Natural killer cell (primary cell): ENCODE measurements around the gene ZFAND2A. TPM values are rescaled to one million over a fixed set of nuclear protein-coding genes. Genes with fewer than 3 reads are reported as not detected.
"Not testable (repeated sequence)": the region's sequence is repeated elsewhere in the genome, so short reads cannot be mapped to it uniquely, and the experiment has no call there.

Experiments
- ATAC-seq, 3 donors: fragments of 150-1000 bp in 2 of 3; fragments of 200-7000 bp in 1 of 3; cut with Tn5 transposase; 1 replicate in 1 of 3; 2 replicates in 2 of 3; pipeline ENCODE4 v1.10.0; 2021; ENCODE audit warnings: mild to moderate bottlenecking in 2 of 3, moderate library complexity in 2 of 3
- DNase-seq, 2 donors: peaks; one replicate each; pipeline versions ENCODE4 v3.0.0 to v3.0.0-alpha.2; 2013 to 2021; ENCODE audit warnings: mixed read lengths in 1 of 2
- H3K27ac ChIP-seq: one replicate; pipeline ENCODE4 v1.5.1; 2013; ENCODE audit warnings: mild to moderate bottlenecking, low read length
- H3K27me3 ChIP-seq: one replicate; pipeline ENCODE4 v1.6.1; 2013; ENCODE audit warnings: low read length; ENCODE audit not compliant: control insufficient read depth, insufficient read depth
- H3K36me3 ChIP-seq: one replicate; pipeline ENCODE4 v1.6.1; 2013; ENCODE audit warnings: low read length; ENCODE audit not compliant: control insufficient read depth, insufficient read depth
- H3K4me1 ChIP-seq: one replicate; pipeline ENCODE4 v1.6.1; 2013; ENCODE audit warnings: low read length; ENCODE audit not compliant: control insufficient read depth, insufficient read depth
- H3K4me3 ChIP-seq: one replicate; pipeline ENCODE4 v1.5.1; 2013; ENCODE audit warnings: low read length
- H3K9me3 ChIP-seq: one replicate; pipeline ENCODE4 v1.6.1; 2013; ENCODE audit warnings: low read length; ENCODE audit not compliant: control insufficient read depth, insufficient read depth
- H3K27ac Mint-ChIP-seq, 2 donors: one replicate each; pipeline ENCODE4 v1.8.0; 2022; ENCODE audit warnings: mild to moderate bottlenecking in 2 of 2, mixed read lengths in 2 of 2, moderate library complexity in 1 of 2
- H3K27me3 Mint-ChIP-seq, 2 donors: one replicate each; pipeline ENCODE4 v1.8.0; 2022; ENCODE audit warnings: low read depth in 2 of 2, mixed read lengths in 2 of 2
- H3K36me3 Mint-ChIP-seq: one replicate; pipeline ENCODE4 v1.8.0; 2022; ENCODE audit warnings: mixed read lengths
- H3K4me1 Mint-ChIP-seq, 2 donors: one replicate each; pipeline ENCODE4 v1.8.0; 2022; ENCODE audit warnings: mixed read lengths in 2 of 2
- H3K4me3 Mint-ChIP-seq: one replicate; pipeline ENCODE4 v1.8.0; 2022; ENCODE audit warnings: mild to moderate bottlenecking, moderate library complexity, mixed read lengths
- H3K9me3 Mint-ChIP-seq, 2 donors: one replicate each; pipeline ENCODE4 v1.8.0; 2022; ENCODE audit warnings: mixed read lengths in 2 of 2
- CTCF ChIP-seq: fragments of 200-600 bp; IDR thresholded peaks from one replicate; pipeline ENCODE4 v1.8.0; 2022; ENCODE audit warnings: antibody characterized with exemption
- WGBS: methylation state at CpG from one replicate; pipeline ENCODE4 v1.1.7; 2013; ENCODE audit warnings: missing lambda C conversion rate; ENCODE audit not compliant: insufficient coverage; 5-methylcytosine and 5-hydroxymethylcytosine counted together
- intact Hi-C: fragments of 100-400 bp; cut with micrococcal nuclease; formaldehyde crosslinking; loops from one replicate; pipeline ENCODE4 v1.14.2; 2022
- total RNA-seq, 4 donors: library from RNA; stranded (reverse); fragments of 120-200 nt in 1 of 4; gene quantifications; one replicate each; pipeline versions ENCODE4 v1.2.3 to v1.2.4, GENCODE V29; 2013 to 2022

Gene ZFAND2A
- total RNA-seq, 3 donors from 2014 or later (not counting 1 experiment from before 2014, with no cell fraction given), result 99.1 to 122 (median 106) TPM

GRCh38 chr7:1164436-1164835 is 4.4 kb upstream of the ZFAND2A start:
- Mint-ChIP-seq H3K4me1 (peaks cover 12 to 14% of the 10 kb centered on the region in 2 donors), H3K27me3 (no peaks in the 10 kb centered on the region), H3K9me3 (no peaks in the 10 kb centered on the region), H3K4me3 (no peak overlapping the region), H3K27ac (peak overlapping the region in 1 of 2 donors; percentile 7), H3K36me3 (no peaks in the 10 kb centered on the region)
- Histone ChIP-seq H3K4me1 (peaks cover 13% of the 10 kb centered on the region), H3K27me3 (no peaks in the 10 kb centered on the region), H3K36me3 (no peaks in the 10 kb centered on the region), H3K9me3 (no peaks in the 10 kb centered on the region), H3K4me3 (no peak overlapping the region), H3K27ac (no peak overlapping the region)
- no peak for DNase-seq
- ATAC-seq, result no peak
- intact Hi-C loops, result no loop called here
- TF ChIP-seq CTCF, result no peak
- 90% methylated on average over 7 of the region's 7 CpGs for WGBS

DNA sequence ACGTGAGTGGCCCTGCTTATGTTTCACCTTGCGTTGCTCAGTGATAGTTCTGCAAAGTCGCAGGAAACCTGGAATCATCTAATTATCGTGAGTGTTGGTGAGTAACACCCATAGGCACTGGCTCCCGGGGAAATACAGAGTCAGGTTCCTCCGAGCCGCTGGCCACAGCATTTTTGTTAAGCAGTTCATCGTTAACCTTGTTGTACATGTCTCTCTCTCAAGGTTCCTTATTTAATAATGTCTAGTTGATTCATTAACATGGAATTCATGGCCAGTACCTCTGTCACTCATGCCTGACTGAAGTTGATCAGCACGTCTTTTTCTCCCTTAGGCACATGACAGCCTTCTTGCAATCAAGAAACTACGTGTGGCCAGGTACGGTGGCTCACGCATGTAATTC is 3.1 kb upstream of the ZFAND2A start:
- Mint-ChIP-seq H3K4me1 (peaks cover 19 to 21% of the 10 kb centered on the region in 2 donors), H3K27me3 (no peaks in the 10 kb centered on the region), H3K4me3 (peak overlapping the region; percentile 25), H3K36me3 (no peaks in the 10 kb centered on the region), H3K27ac (no peak overlapping the region), H3K9me3 (no peaks in the 10 kb centered on the region)
- DNase-seq (no peak), ATAC-seq (no peak)
- no peak overlapping the region for H3K27ac ChIP-seq
- no peaks in the 10 kb centered on the region for H3K9me3 ChIP-seq
- intact Hi-C loops, result no loop called here
- peaks cover 22% of the 10 kb centered on the region for H3K4me1 ChIP-seq
- no peak overlapping the region for H3K4me3 ChIP-seq
- WGBS, result over 99% methylated on average over 12 of the region's 12 CpGs
- H3K36me3 ChIP-seq, result peaks cover 2% of the 10 kb centered on the region
- no peak for TF ChIP-seq CTCF
- no peaks in the 10 kb centered on the region for H3K27me3 ChIP-seq

DNA sequence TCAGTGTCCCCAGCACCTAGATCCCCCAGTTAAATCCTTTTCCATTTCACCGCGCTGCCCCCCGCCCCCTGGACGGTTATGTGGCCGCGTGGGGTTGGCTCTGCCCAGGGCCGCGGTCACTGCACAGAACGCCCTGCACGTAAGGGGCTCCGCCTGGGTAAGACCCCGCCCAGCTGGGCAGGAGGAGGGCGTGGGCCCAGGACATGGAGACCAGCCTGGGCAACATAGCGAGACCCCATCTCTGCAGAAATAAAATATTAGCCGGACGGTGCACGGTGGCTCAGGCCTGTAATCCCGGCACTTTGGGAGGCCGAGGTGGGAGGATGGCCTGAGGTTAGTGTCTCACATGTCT is 650 bp upstream of the ZFAND2A start:
- Mint-ChIP-seq H3K36me3 (no peaks in the 10 kb centered on the region), H3K4me3 (peak overlapping the region; percentile 79), H3K27ac (peak overlapping the region; percentile 85 to 89), H3K9me3 (no peaks in the 10 kb centered on the region), H3K4me1 (peaks cover 23% of the 10 kb centered on the region in 2 donors), H3K27me3 (no peaks in the 10 kb centered on the region)
- 26% methylated on average over 19 of the region's 19 CpGs for WGBS
- Histone ChIP-seq H3K4me3 (peak overlapping the region; percentile 77), H3K9me3 (no peaks in the 10 kb centered on the region), H3K27ac (peak overlapping the region; percentile 95), H3K27me3 (no peaks in the 10 kb centered on the region), H3K4me1 (peaks cover 22% of the 10 kb centered on the region), H3K36me3 (peaks cover 20% of the 10 kb centered on the region)
- no peak for DNase-seq
- no peak for ATAC-seq
- intact Hi-C loops, result loop anchor here (1.0 kb wide), 1 partner anchor 9 kb away; no protein-coding TSS in a partner anchor
- TF ChIP-seq CTCF, result no peak

DNA sequence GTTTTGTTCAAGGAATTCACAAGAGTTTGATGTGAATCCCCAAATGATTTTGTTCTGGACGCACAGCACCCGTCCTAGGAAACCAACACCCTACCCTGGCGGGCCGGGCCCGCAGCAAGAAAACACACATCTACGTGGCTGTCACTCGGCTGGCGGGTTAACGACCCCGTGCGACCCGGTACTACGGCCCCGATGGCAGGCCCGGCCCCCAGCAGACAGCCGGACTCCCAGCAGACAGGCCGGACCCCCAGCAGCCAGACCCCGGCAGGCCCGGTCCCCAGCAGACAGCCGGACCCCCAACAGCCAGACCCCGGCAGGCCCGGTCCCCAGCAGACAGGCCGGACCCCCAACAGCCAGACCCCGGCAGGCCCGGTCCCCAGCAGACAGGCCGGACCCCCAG is 765 bp downstream of the ZFAND2A start:
- ATAC-seq, H3K9me3 Mint-ChIP-seq, intact Hi-C loops, H3K27me3 Mint-ChIP-seq, H3K9me3 ChIP-seq, DNase-seq, H3K27me3 ChIP-seq, H3K36me3 Mint-ChIP-seq: not testable (repeated sequence)
- 9% methylated on average over 23 of the region's 26 CpGs for WGBS
- H3K36me3 ChIP-seq, result peaks cover 32% of the 10 kb centered on the region
- H3K4me3 ChIP-seq, result peak overlapping the region; percentile 98
- peak overlapping the region; percentile 88 for H3K4me3 Mint-ChIP-seq
- peak overlapping the region; percentile 85 to 89 for H3K27ac Mint-ChIP-seq
- H3K27ac ChIP-seq, result peak overlapping the region; percentile 2
- peaks cover 22% of the 10 kb centered on the region for H3K4me1 ChIP-seq
- peaks cover 23% of the 10 kb centered on the region in 2 donors for H3K4me1 Mint-ChIP-seq
